ENCODE results near the gene C8A. TPM values are rescaled to one million over a fixed set of nuclear protein-coding genes. Genes with fewer than 3 reads are reported as not detected.

The C8A gene
- total RNA-seq, 4 donors from 2014 or later = not detected

DNA sequence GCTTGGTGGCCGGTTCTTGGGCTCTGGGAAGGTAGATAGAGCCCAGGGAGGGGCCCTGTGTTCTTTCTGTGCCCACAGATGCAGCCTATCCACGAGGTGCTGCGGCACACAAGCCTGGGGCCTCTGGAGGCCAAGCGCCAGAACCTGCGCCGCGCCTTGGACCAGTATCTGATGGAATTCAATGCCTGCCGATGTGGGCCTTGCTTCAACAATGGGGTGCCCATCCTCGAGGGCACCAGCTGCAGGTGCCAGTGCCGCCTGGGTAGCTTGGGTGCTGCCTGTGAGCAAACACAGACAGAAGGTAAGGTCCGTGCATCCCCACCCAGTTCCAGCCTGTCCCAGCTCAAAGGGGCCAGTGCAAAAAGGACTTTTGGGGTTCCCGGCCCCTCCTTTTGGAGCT lies 57.7 kb downstream of the C8A start:
- Histone ChIP-seq H3K27me3 (no peaks in the 10 kb centered on the region), H3K36me3 (no peaks in the 10 kb centered on the region), H3K27ac (replicated peaks in 1 of 4) (no peak overlapping the region), H3K4me1 (no peaks in the 10 kb centered on the region), H3K9me3 (no peaks in the 10 kb centered on the region), H3K4me3 (no peak overlapping the region)
- 94% methylated on average over 9 of the region's 12 CpGs for WGBS
- no peak for DNase-seq (ENCODE audit: extremely low spot score)
- intact Hi-C loops (cut with DNase I) = no loop called here
- no peak for TF ChIP-seq POLR2A (IDR thresholded peaks at IDR 0.05; ENCODE audit: low read depth)
- TF ChIP-seq, protein P1, sequence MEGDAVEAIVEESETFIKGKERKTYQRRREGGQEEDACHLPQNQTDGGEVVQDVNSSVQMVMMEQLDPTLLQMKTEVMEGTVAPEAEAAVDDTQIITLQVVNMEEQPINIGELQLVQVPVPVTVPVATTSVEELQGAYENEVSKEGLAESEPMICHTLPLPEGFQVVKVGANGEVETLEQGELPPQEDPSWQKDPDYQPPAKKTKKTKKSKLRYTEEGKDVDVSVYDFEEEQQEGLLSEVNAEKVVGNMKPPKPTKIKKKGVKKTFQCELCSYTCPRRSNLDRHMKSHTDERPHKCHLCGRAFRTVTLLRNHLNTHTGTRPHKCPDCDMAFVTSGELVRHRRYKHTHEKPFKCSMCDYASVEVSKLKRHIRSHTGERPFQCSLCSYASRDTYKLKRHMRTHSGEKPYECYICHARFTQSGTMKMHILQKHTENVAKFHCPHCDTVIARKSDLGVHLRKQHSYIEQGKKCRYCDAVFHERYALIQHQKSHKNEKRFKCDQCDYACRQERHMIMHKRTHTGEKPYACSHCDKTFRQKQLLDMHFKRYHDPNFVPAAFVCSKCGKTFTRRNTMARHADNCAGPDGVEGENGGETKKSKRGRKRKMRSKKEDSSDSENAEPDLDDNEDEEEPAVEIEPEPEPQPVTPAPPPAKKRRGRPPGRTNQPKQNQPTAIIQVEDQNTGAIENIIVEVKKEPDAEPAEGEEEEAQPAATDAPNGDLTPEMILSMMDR (IDR thresholded peaks at IDR 0.05) = no peak
- TF ChIP-seq POLR2AphosphoS5 (IDR thresholded peaks at IDR 0.05) = no peak
- no peak for TF ChIP-seq EP300 (IDR thresholded peaks at IDR 0.05)

DNA sequence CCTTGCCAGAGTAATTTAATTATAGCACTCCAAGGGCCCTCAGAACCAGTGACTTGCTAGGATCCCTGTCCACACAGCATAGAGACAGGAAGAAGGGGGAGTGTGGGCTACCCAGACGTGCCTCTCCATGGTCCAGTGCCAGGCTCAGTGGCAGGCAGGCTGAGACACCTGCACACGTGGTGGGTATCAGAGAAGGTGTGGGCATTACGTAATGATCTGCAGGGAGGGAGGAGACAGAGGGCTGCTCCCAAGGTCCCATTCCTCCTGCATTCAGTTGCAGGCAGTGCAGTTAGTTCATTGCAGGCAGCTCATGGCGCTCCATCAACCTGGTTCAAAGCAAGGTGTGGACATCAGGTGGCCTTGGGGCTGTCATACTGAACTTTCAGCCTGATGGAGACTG lies 61.4 kb downstream of the C8A start:
- Histone ChIP-seq H3K9me3 (no peaks in the 10 kb centered on the region), H3K36me3 (no peaks in the 10 kb centered on the region), H3K4me3 (no peak overlapping the region), H3K27me3 (no peaks in the 10 kb centered on the region), H3K4me1 (no peaks in the 10 kb centered on the region), H3K27ac (replicated peaks in 1 of 4) (no peak overlapping the region)
- 74% methylated on average over 4 of the region's 4 CpGs for WGBS
- intact Hi-C loops (cut with DNase I) = no loop called here
- DNase-seq (ENCODE audit: extremely low spot score) = no peak
- no peak for TF ChIP-seq POLR2A (IDR thresholded peaks at IDR 0.05; ENCODE audit: low read depth)
- TF ChIP-seq POLR2AphosphoS5 (IDR thresholded peaks at IDR 0.05) = no peak
- no peak for TF ChIP-seq EP300 (IDR thresholded peaks at IDR 0.05)
- TF ChIP-seq, protein P1 (IDR thresholded peaks at IDR 0.05) = no peak

DNA sequence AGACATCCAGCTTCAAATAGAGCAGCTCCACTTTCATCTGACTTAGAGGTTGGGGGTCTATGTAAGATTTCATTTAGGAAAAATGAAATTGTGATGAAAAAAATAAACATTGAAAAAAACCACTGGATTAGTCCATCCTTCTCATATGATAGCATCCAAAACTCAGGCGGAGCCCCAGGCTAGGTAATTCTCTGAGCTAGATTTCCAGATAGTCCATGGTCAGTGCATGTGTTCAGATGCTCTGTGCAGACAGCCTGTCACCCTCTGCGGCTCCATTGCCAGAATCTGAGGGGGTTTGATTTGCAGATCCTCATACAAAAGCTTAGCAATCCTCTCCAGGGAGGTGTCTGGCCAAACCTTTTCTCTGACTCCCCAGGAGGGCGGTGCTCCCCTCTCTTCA lies 62.0 kb downstream of the C8A start:
- H3K27me3 ChIP-seq = no peaks in the 10 kb centered on the region
- intact Hi-C loops (cut with DNase I) = no loop called here

DNA sequence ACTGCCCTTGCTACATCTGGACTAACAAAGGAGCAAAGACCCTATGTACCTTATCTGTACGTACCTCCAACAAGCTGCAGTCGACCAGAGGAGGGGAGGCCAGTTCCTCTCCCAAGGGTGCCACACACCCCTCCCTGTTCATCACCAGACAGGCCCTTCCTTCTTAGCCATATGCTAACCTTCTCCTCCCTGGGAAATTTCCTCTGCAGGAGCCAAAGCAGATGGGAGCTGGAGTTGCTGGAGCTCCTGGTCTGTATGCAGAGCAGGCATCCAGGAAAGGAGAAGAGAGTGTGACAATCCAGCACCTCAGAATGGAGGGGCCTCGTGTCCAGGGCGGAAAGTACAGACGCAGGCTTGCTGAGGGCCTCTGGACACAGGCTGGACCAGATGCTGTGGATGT lies 62.8 kb downstream of the C8A start:
- no peak overlapping the region for H3K4me3 ChIP-seq
- intact Hi-C loops (cut with DNase I) = no loop called here
- TF ChIP-seq POLR2A (IDR thresholded peaks at IDR 0.05; ENCODE audit: low read depth) (no peak), EP300 (IDR thresholded peaks at IDR 0.05) (no peak), POLR2AphosphoS5 (IDR thresholded peaks at IDR 0.05) (no peak)
- TF ChIP-seq, protein P1 (IDR thresholded peaks at IDR 0.05) = no peak
- 79% methylated on average over 5 of the region's 5 CpGs for WGBS
- H3K36me3 ChIP-seq = no peaks in the 10 kb centered on the region
- H3K27me3 ChIP-seq = no peaks in the 10 kb centered on the region
- no peaks in the 10 kb centered on the region for H3K4me1 ChIP-seq
- no peaks in the 10 kb centered on the region for H3K9me3 ChIP-seq
- no peak for DNase-seq (ENCODE audit: extremely low spot score)
- no peak overlapping the region for H3K27ac ChIP-seq (replicated peaks in 1 of 4)

More for the DNA sequence above, 62.0 kb downstream of the C8A start:
- WGBS = 80% methylated on average over 3 of the region's 3 CpGs
- no peak overlapping the region for H3K27ac ChIP-seq (replicated peaks in 1 of 4)
- no peak overlapping the region for H3K4me3 ChIP-seq
- H3K4me1 ChIP-seq = no peaks in the 10 kb centered on the region
- H3K36me3 ChIP-seq = no peaks in the 10 kb centered on the region
- no peak for DNase-seq (ENCODE audit: extremely low spot score)
- TF ChIP-seq, protein P1 (IDR thresholded peaks at IDR 0.05) = no peak
- TF ChIP-seq POLR2AphosphoS5 (IDR thresholded peaks at IDR 0.05) = no peak
- no peak for TF ChIP-seq EP300 (IDR thresholded peaks at IDR 0.05)
- no peak for TF ChIP-seq POLR2A (IDR thresholded peaks at IDR 0.05; ENCODE audit: low read depth)
- no peaks in the 10 kb centered on the region for H3K9me3 ChIP-seq

DNA sequence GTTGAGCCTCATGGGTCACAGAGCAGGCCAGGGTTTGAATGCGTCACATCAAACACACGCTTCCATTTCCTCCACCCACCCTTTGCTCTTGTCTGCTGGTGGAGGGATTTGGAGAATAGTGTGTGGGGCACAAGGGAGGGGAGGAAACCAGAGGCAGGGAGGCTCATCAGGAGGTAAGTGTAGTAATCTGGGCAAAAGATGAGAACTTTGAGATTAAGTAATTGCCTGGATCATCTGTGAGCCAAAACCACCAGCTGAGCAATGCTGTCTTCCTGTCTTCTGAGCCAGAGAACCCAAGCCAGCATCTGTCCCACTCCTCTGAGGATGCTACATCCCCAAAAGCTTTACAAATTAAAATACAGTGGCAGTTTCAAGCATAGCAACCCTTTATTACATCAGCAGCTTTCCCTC lies 66.0 kb downstream of the C8A start:
- intact Hi-C loops (cut with DNase I) = no loop called here
- H3K4me1 ChIP-seq = no peaks in the 10 kb centered on the region
- H3K36me3 ChIP-seq = no peaks in the 10 kb centered on the region
- WGBS = 91% methylated on average over 2 of the region's 2 CpGs
- no peaks in the 10 kb centered on the region for H3K27me3 ChIP-seq
- DNase-seq (ENCODE audit: extremely low spot score) = no peak
- H3K9me3 ChIP-seq = no peaks in the 10 kb centered on the region
- H3K4me3 ChIP-seq = no peak overlapping the region
- H3K27ac ChIP-seq (replicated peaks in 1 of 4) = no peak overlapping the region
- TF ChIP-seq, protein P1 (IDR thresholded peaks at IDR 0.05) = no peak
- TF ChIP-seq POLR2AphosphoS5 (IDR thresholded peaks at IDR 0.05) = no peak
- no peak for TF ChIP-seq POLR2A (IDR thresholded peaks at IDR 0.05; ENCODE audit: low read depth)
- TF ChIP-seq EP300 (IDR thresholded peaks at IDR 0.05) = no peak

Data from esophagus muscularis mucosa (tissue), 4 donors.